ENCODE results near the gene RAD1.
A peak's percentile ranks its signal among the peaks of the same experiment; 100 is the strongest.

The RAD1 gene

GRCh38 chr5:34941936-34942335, 26.6 kb upstream of the RAD1 start:
- DNase-seq (ENCODE audit: low spot score): no peak
- in situ Hi-C loops (cut with MboI; ENCODE audit: low pct_unique_long_range_greater_than_20kb, low sequenced_read_pairs, unreplicated experiment): no loop called here
- TF ChIP-seq, protein P1, sequence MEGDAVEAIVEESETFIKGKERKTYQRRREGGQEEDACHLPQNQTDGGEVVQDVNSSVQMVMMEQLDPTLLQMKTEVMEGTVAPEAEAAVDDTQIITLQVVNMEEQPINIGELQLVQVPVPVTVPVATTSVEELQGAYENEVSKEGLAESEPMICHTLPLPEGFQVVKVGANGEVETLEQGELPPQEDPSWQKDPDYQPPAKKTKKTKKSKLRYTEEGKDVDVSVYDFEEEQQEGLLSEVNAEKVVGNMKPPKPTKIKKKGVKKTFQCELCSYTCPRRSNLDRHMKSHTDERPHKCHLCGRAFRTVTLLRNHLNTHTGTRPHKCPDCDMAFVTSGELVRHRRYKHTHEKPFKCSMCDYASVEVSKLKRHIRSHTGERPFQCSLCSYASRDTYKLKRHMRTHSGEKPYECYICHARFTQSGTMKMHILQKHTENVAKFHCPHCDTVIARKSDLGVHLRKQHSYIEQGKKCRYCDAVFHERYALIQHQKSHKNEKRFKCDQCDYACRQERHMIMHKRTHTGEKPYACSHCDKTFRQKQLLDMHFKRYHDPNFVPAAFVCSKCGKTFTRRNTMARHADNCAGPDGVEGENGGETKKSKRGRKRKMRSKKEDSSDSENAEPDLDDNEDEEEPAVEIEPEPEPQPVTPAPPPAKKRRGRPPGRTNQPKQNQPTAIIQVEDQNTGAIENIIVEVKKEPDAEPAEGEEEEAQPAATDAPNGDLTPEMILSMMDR (IDR thresholded peaks at IDR 0.05; ENCODE audit: extremely low read depth, insufficient read depth, missing control alignments): no peak

- in situ Hi-C loops (cut with MboI; ENCODE audit: low pct_unique_long_range_greater_than_20kb, low sequenced_read_pairs, unreplicated experiment): no loop called here
- TF ChIP-seq, protein P1 (IDR thresholded peaks at IDR 0.05; ENCODE audit: extremely low read depth, insufficient read depth, missing control alignments): no peak
- no peak for DNase-seq (ENCODE audit: low spot score)
Observed at GRCh38 chr5:34932947-34933346, 17.6 kb upstream of the RAD1 start.

DNA sequence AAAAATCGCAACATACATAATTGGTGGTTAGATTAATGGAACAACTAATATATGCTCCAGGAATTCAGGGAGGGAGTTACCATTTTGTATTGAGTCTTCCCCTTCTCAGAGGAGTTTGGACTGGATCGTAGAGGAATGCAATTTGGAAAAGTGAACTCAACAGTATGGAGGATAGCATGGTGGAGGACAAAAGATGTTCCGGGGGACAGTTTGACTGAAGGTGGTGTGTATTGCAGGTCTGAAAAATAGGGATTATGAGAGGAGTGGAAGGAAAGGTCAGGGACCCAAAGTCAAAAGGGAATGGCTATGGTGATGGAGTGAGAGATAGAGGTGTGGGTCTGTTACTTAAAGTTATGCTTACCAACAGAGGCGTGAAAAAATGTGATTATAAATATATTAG, 15.6 kb upstream of the RAD1 start:
- in situ Hi-C loops (cut with MboI; ENCODE audit: low pct_unique_long_range_greater_than_20kb, low sequenced_read_pairs, unreplicated experiment): no loop called here
- DNase-seq (ENCODE audit: low spot score): no peak
- TF ChIP-seq, protein P1 (IDR thresholded peaks at IDR 0.05; ENCODE audit: extremely low read depth, insufficient read depth, missing control alignments): no peak

GRCh38 chr5:34930462-34930844, 15.1 kb upstream of the RAD1 start:
- DNase-seq (ENCODE audit: low spot score): no peak
- TF ChIP-seq, protein P1 (IDR thresholded peaks at IDR 0.05; ENCODE audit: extremely low read depth, insufficient read depth, missing control alignments): no peak
- in situ Hi-C loops (cut with MboI; ENCODE audit: low pct_unique_long_range_greater_than_20kb, low sequenced_read_pairs, unreplicated experiment): no loop called here

DNA sequence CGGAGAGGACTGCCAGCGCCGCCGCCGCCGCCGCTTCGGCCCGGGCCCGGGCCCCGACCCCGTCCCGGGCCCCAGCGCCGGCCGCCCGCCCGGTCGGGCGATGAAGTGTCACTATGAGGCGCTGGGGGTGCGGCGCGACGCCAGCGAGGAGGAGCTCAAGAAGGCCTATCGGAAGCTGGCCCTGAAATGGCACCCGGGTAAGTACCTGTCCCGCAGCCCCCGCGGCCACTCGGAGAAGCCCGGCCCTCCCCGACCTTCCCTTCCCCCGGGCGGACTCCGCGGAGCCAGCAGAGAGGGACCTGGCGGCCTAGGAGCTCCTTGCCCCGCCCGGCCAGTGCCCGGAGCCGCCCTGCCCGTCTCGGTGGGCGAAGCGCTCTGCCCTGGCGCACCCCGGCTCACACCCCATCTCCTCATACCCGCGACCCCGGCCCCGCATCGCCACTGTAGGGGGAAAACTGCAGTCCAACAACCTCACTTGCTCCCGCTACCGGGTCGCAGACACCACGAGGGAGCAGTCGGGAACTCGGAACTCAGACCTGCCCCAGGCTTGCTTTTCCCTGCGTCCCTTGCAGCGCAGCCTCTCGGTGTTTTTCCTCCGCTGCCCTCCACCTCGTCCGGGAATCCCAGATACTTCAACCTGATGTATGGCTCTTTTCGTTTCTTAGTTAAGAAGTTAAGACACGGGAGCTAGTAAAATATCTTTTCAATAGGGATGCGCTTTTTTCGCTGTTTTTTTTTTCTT, 14.6 kb upstream of the RAD1 start:
- TF ChIP-seq, protein P1 (IDR thresholded peaks at IDR 0.05; ENCODE audit: extremely low read depth, insufficient read depth, missing control alignments): no peak
- in situ Hi-C loops (cut with MboI; ENCODE audit: low pct_unique_long_range_greater_than_20kb, low sequenced_read_pairs, unreplicated experiment): no loop called here
- DNase-seq (ENCODE audit: low spot score): peak; percentile 91

DNA sequence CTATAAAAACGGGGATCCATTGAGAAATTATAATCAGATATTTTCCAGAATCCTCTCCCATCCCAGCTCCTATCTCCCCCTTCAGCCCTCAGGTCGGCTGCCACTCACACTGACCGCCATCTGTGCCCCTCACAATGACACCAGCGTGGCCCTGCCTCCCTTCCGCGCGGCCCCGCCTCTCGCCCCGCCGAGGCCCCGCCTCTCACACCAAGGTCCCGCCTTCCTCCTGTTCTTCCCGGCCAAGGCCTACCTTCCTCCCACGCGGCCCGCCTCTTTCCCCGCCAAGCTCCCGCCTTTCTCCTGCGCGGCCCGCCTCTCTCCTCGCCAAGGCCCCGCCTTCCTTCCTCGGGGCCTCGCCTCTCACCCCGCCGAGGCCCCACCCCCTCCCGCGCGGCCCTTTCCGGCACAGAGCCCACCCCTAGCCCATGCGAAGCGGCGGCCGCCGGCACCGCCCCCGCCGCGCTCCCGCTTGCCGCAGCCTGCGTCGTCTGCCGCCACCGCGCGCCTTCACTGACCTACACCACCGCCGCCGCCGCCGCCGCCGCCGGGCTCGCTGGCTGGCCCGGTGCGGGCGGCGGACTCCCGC, 13.9 kb upstream of the RAD1 start, which contains the start of gene DNAJC21:
DNAJC21 (plus strand) TSS at position 426 of the 586 bp plus-strand sequence. CDS start 261 bp downstream, outside the sequence.
- DNase-seq (ENCODE audit: low spot score): peak; percentile 99
- in situ Hi-C loops (cut with MboI; ENCODE audit: low pct_unique_long_range_greater_than_20kb, low sequenced_read_pairs, unreplicated experiment): no loop called here
- TF ChIP-seq, protein P1 (IDR thresholded peaks at IDR 0.05; ENCODE audit: extremely low read depth, insufficient read depth, missing control alignments): no peak

Measured in GM13977 (cell line).